Activated CD4-positive, CD25-positive, alpha-beta regulatory T cell treated with anti-CD3 and anti-CD28 coated beads, Interleukin-2, amount 50 U/mL, for 72 hours (primary cell): Measurements from ENCODE around the gene LEO1.

ENCODE experiments used
- DNase-seq: peaks from one replicate; pipeline ENCODE4 v3.0.0; 2021

Gene LEO1

GRCh38 chr15:51926809-51927208, 44.8 kb downstream of the LEO1 start:
- no peak for DNase-seq

- DNase-seq = no peak
Measured at GRCh38 chr15:51924156-51925068, 47.2 kb downstream of the LEO1 start.

- no peak for DNase-seq
Measured at GRCh38 chr15:51917493-51917892, 54.1 kb downstream of the LEO1 start.

- DNase-seq = no peak
Measured at GRCh38 chr15:51912528-51912927, 59.0 kb downstream of the LEO1 start.

GRCh38 chr15:51909584-51909983, 62.0 kb downstream of the LEO1 start:
- no peak for DNase-seq

GRCh38 chr15:51908316-51908715, 63.3 kb downstream of the LEO1 start:
- no peak for DNase-seq

- DNase-seq = no peak
Measured at GRCh38 chr15:51907136-51907862, 64.3 kb downstream of the LEO1 start.

GRCh38 chr15:51904931-51905330, 66.6 kb downstream of the LEO1 start:
- DNase-seq = no peak

GRCh38 chr15:51904421-51904820, 67.2 kb downstream of the LEO1 start:
- no peak for DNase-seq

GRCh38 chr15:51889486-51889885, 82.1 kb downstream of the LEO1 start:
- no peak for DNase-seq

GRCh38 chr15:51888593-51889195, 82.9 kb downstream of the LEO1 start:
- no peak for DNase-seq
